ENCODE measurements around the gene EFNB2.

Gene EFNB2

DNA sequence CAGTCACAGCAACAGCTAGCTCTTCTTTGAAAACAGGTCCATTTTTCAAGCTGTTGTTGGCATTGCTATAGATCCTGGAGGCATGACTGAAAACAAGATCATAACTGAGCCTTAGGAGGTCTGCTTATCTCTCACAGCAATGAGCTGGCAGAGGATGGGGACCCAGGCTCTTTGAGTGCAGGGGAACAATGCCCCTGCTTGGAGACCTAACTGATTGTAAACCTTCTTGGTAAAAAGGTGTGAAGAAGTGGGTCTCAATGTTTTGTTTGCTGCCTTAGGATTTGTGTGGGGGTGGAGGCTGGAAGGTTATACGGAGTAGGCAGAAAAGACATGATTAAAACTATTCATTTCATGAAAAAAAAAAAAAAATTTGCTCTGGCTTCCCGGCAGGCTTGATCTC is 94.6 kb downstream of the EFNB2 start:
- no peak overlapping the region for H3K4me3 ChIP-seq (replicated peaks; ENCODE audit: insufficient read depth, low read length)
- H3K27me3 ChIP-seq (ENCODE audit: insufficient read depth, poor library complexity, severe bottlenecking), result peaks cover 11% of the 10 kb centered on the region
- DNase-seq (ENCODE audit: low read depth in 1 of 2, low spot score in 1 of 2), result no peak
- no peak overlapping the region for H3K27ac ChIP-seq (replicated peaks)
- no peak for TF ChIP-seq POLR2AphosphoS5 (IDR thresholded peaks at IDR 0.05; ENCODE audit: low read depth)
- TF ChIP-seq, protein P1, sequence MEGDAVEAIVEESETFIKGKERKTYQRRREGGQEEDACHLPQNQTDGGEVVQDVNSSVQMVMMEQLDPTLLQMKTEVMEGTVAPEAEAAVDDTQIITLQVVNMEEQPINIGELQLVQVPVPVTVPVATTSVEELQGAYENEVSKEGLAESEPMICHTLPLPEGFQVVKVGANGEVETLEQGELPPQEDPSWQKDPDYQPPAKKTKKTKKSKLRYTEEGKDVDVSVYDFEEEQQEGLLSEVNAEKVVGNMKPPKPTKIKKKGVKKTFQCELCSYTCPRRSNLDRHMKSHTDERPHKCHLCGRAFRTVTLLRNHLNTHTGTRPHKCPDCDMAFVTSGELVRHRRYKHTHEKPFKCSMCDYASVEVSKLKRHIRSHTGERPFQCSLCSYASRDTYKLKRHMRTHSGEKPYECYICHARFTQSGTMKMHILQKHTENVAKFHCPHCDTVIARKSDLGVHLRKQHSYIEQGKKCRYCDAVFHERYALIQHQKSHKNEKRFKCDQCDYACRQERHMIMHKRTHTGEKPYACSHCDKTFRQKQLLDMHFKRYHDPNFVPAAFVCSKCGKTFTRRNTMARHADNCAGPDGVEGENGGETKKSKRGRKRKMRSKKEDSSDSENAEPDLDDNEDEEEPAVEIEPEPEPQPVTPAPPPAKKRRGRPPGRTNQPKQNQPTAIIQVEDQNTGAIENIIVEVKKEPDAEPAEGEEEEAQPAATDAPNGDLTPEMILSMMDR (IDR thresholded peaks at IDR 0.05; ENCODE audit: insufficient read depth, low read length), result no peak
- TF ChIP-seq GABPA (IDR thresholded peaks at IDR 0.05; ENCODE audit: low read depth), result no peak
- TF ChIP-seq, protein P2, sequence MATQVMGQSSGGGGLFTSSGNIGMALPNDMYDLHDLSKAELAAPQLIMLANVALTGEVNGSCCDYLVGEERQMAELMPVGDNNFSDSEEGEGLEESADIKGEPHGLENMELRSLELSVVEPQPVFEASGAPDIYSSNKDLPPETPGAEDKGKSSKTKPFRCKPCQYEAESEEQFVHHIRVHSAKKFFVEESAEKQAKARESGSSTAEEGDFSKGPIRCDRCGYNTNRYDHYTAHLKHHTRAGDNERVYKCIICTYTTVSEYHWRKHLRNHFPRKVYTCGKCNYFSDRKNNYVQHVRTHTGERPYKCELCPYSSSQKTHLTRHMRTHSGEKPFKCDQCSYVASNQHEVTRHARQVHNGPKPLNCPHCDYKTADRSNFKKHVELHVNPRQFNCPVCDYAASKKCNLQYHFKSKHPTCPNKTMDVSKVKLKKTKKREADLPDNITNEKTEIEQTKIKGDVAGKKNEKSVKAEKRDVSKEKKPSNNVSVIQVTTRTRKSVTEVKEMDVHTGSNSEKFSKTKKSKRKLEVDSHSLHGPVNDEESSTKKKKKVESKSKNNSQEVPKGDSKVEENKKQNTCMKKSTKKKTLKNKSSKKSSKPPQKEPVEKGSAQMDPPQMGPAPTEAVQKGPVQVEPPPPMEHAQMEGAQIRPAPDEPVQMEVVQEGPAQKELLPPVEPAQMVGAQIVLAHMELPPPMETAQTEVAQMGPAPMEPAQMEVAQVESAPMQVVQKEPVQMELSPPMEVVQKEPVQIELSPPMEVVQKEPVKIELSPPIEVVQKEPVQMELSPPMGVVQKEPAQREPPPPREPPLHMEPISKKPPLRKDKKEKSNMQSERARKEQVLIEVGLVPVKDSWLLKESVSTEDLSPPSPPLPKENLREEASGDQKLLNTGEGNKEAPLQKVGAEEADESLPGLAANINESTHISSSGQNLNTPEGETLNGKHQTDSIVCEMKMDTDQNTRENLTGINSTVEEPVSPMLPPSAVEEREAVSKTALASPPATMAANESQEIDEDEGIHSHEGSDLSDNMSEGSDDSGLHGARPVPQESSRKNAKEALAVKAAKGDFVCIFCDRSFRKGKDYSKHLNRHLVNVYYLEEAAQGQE (IDR thresholded peaks at IDR 0.05; ENCODE audit: insufficient replicate concordance, low read depth), result no peak
- TF ChIP-seq SPI1 (IDR thresholded peaks at IDR 0.05; ENCODE audit: borderline replicate concordance, low read depth), result no peak

All from HL-60 (cell line).